Ecto neural progenitor cell (in vitro differentiated cells): ENCODE data around the gene PKD1.

ENCODE experiments used
- DNase-seq: peaks from one replicate; pipeline ENCODE4 v3.0.0-alpha.2; 2018; ENCODE audit warnings: low spot score

The PKD1 gene

GRCh38 chr16:2087748-2088631, 47.7 kb downstream of the PKD1 start:
- no peak for DNase-seq

DNA sequence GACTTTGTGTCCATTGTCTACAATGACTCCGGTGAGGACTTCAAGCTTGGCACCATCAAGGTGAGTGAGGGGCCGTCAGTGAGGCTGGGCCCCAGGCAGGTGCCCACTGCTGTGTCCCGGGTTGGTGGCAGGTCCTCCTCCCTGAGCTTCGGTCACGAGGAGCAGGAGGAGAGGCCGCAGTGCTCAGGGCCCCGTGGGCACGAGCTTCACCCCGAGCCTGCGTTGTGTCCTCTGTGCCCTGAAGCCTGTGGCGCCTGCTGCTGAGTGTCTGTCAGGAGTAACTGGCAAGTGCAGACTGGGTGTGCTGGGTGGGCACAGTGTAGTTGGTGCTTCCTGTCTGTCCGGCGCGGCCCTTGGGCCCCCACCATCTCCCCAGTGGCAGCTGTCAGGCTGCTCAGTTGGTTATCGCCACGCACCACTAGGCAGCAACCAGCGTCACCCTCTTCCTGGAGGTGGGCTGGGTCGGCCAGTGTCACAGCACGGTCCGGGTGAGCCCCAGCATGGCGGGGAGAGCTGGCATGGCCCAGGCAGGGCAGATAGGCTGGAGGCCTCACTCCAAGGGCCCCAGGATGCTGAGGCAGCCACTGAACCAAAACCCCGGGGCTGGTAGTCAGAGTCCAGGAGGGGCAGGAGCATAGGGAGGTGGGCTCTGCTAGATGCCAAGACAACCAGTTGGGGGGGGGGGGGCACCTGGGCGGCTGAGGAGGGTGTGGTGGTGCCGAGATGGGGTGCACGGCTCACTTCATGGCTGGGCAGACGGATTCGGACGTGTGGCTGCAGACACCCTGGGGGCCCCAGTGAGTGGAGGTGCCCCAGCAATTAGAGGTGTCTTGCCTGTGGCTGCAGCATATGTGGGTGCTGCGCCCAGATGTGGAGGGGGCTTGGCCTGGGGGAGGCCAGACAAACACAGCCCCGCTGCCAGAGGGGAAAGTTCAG, 48.6 kb downstream of the PKD1 start:
- no peak for DNase-seq

DNA sequence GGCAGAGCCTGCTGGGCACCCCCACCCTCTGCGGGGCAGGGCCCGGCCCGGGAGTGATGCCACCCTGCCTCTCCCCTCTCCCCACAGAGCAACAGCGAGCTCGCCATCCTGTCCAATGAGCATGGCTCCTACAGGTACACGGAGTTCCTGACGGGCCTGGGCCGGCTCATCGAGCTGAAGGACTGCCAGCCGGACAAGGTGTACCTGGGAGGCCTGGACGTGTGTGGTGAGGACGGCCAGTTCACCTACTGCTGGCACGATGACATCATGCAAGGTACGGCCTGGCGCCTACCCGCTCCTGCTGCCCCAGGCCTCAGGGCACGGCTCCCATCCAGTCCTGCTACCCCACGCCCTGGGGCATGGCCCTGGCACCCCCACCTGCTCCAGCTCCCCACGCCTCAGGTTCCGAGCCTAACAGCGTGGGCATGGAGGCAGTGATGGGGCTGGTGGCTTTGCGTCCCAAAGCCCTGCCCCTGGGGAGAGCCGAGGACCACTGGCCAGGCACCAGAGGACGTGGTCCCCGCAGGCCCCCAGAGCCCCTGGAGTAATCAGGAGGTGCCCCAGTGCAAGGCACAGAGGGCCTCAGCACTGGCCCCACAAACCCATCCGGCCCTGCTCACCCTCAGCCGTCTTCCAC, 49.5 kb downstream of the PKD1 start:
- no peak for DNase-seq

- no peak for DNase-seq
Observed at GRCh38 chr16:2085669-2086068, 50.0 kb downstream of the PKD1 start.

- DNase-seq, result no peak
Observed at GRCh38 chr16:2084895-2085625, 50.6 kb downstream of the PKD1 start.

DNA sequence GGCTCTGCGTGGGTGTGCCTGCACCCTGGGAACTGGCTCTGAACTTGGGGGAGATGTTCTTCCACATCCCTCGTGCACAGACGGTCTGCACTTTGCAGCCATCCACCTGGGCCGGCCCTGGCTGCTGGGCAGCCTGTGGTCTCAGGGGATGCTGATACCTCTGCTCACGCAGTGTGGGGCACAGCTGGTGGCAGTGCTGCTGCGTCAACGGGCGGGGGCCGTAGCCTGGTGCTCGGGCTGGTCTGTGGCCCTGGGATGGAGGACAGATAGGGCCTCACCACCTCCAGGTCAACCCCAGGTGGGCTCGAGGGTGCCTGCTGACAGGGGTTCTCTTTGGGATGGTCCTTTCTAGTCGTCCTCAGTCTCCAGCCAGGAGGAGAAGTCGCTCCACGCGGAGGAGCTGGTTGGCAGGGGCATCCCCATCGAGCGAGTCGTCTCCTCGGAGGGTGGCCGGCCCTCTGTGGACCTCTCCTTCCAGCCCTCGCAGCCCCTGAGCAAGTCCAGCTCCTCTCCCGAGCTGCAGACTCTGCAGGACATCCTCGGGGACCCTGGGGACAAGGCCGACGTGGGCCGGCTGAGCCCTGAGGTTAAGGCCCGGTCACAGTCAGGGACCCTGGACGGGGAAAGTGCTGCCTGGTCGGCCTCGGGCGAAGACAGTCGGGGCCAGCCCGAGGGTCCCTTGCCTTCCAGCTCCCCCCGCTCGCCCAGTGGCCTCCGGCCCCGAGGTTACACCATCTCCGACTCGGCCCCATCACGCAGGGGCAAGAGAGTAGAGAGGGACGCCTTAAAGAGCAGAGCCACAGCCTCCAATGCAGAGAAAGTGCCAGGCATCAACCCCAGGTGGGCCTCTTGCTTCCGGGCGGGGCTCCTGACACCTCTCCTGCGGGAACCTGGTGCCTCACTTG, 51.6 kb downstream of the PKD1 start:
- no peak for DNase-seq

GRCh38 chr16:2083409-2083808, 52.3 kb downstream of the PKD1 start:
- DNase-seq, result no peak

GRCh38 chr16:2082983-2083364, 52.7 kb downstream of the PKD1 start:
- DNase-seq, result no peak

DNA sequence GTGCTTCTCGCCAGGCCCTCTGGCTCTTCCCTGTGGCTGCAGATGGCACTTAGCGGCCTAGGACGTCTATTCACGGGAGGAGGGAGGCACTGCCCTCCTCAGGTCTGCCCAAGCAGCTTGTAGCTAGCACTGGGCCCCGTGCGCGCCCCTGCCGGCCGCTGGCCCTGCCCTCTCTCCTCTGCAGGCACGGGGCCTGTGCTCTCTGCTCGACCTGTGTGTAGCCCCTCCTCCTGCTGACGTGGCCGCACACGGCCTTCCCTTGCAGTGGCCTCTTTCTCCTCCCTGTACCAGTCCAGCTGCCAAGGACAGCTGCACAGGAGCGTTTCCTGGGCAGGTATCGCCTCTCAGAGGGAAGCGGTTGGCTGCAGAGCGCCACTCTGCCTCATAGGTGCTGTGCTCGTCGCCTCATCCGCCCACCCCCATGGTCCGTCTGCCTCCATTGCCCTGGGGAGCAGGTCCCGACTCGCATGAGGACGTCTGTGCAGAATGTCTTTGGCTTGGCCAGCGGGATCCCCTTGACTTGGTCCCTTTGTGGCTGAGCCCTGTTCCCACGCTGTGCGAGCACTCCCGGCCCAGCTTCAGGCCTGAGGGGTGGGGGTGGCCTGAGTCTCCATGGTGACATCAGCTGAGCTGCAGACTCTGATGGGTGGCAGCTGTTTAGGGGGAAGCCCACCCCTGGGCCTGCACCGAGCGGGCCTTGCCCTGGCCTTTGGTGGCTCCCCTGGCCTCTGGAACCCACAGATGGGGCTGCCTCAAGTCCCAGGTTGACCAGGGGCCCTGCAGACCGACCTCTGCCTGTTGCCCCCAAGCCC, 53.3 kb downstream of the PKD1 start:
- no peak for DNase-seq

GRCh38 chr16:2081201-2082084, 54.3 kb downstream of the PKD1 start:
- no peak for DNase-seq

DNA sequence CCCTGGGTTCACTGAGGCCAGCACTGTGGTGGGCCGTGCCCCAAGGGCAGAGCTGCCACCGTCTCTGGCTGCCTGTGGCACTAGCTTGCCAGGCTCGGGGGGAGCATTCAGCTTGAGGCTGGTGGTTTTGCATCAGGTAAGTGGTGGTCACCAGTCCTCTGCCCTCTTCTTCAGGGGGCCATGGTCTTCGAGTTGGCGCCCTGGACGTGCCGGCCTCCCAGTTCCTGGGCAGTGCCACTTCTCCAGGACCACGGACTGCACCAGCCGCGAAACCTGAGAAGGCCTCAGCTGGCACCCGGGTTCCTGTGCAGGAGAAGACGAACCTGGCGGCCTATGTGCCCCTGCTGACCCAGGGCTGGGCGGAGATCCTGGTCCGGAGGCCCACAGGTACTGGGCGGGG, 55.7 kb downstream of the PKD1 start:
- DNase-seq, result no peak

GRCh38 chr16:2079311-2079800, 56.3 kb downstream of the PKD1 start:
- DNase-seq, result no peak

DNA sequence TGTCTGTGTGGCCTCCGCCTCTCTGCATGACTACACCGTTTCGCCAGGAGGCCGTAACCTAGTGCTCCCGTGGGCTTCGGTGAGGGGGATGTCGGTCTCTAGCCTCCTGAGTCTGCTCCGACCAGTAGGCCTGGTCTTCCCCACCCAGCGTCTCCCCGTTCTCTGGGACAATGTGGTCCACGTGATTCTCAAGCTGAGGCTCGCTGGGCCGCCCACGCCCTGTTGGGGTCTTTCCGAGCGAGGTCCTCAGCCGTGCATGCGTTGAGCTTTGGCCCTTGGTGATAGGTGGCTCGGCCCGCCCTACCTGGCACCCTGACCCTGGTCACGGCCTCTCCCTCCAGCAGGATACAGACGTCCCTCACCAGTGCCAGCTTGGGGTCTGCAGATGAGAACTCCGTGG, 57.0 kb downstream of the PKD1 start:
- DNase-seq, result no peak

DNA sequence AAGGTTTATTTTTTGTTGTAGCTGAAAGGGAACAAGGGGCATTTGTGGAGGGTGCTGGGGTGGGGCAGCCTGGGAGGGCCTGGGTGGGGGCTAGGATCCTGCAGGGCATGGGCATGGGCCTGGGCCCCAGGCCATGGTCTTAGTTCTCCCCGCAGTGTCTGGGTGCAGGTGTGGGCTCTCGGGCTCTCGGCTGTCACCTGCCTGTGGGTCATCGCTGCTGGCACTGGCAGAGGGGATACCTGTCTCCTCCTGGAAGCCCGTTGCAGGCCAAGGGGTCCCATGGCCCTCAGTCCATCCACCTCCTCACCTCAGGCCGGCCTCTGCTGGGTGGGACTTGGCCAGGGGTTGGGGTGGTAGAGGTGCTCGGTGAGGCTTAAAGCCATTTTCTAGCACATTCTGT, 57.6 kb downstream of the PKD1 start:
- DNase-seq, result no peak

DNA sequence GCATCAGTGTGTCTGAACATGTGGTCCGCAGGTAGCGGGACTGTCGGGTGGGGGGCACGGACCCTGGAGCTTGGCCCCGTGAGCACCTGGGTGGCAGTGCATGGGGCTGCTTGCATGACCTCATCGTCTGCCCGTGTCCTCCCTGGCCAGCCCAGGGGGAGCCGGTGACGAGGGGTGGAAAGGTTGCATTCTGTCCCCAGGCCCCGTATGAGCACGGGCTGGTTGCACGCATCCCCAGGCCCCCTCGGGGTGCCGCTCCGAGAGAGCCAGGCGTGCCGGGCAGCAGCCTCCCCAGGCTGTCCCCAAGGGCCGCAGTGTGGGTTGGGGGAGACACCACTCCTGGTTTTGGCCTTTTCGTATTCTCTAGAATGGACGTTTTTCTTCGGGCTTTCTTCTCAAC, 58.0 kb downstream of the PKD1 start:
- no peak for DNase-seq

DNA sequence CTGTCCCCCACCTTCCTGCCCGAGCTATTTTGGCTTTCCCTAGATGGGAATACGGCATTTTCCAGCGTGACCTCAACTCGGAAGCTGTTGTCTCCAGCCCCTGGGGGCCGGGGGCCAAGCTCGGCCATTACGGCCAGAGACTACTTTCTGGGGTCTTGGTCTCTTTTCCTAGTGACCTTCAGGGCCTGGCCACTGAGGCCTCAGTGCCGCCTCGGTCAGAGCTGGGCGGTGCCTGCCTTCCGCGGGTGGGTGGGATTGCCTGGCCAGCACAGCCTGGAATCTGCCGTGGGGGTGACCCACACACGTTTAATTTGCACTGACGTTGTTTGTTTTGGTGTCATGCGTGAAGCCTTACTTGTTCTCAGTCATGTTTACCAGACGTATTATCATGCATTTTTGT, 58.7 kb downstream of the PKD1 start:
- no peak for DNase-seq

DNA sequence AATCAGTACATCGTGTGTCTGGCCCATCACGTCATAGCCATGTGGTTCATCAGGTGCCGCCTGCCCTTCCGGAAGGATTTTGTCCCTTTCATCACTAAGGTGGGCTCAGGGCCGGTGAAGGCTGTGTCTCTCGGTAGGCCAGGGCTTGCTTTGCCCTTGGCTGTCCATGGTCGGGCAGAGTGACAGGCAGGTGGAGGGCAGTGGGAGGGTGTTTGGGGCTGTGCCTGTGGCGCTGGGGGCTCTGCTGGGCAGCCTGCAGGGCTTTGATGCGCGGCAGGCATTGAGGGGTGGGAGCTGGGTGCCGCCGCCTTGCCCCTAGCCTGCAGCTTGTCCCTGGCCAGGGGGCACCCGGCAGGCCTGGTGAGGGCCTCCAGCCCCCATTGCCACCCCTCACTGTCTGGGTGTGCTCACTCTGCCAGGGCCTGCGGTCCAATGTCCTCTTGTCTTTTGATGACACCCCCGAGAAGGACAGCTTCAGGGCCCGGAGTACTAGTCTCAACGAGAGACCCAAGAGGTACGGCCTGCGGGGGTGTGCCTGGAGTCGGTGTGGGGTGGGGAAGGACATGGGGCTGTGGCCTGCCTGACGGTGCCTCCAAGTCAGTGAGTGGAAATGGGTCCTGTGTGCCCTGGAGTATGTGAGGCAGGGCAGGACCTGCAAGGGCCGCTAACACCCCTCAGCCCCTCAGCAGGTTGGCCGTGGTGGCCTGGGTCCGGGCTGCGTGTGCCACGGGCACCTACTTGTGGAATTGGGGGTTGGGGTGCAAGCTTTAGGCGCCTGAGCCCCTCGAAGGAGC, 59.4 kb downstream of the PKD1 start:
- DNase-seq, result no peak

DNA sequence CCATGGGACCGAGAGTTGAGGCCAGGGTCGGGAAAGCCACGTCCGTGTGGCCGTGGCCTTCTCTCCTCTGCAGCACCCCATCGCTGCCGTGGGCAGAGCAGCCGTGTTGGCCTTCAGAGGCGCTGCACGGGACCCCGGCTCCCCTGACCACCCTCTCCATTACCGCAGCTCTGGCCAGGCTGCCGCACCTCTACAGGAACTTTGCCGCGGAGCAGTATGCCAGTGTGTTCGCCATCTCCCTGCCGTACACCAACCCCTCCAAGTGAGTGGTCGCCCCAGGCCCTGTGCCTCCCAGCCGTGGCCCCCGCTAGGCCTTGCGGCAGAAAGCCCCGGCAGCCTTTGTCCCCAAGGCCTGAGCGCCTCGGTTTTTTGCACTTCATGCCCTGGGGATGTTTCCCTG, 60.1 kb downstream of the PKD1 start:
- no peak for DNase-seq
